ENCODE measurements around the gene TMEM254.
"Not testable (repeated sequence)": the region's sequence is repeated elsewhere in the genome, so short reads cannot be mapped to it uniquely, and the experiment has no call there.

TMEM254 gene

GRCh38 chr10:80075781-80076180, 2.7 kb upstream of the TMEM254 start:
- no peak for DNase-seq (ENCODE audit: low read depth in 2 of 2)

GRCh38 chr10:80077869-80078447, 507 bp upstream of the TMEM254 start:
- no peak for DNase-seq (ENCODE audit: low read depth in 2 of 2)

- no peak for DNase-seq (ENCODE audit: low read depth in 2 of 2)
These were observed 851 bp downstream of the TMEM254 start for GRCh38 chr10:80079312-80079719.

GRCh38 chr10:80081026-80081425, 2.6 kb downstream of the TMEM254 start:
- DNase-seq (ENCODE audit: low read depth in 2 of 2): no peak

GRCh38 chr10:80081801-80082750, 3.6 kb downstream of the TMEM254 start:
- DNase-seq (ENCODE audit: low read depth in 2 of 2): no peak

GRCh38 chr10:80090121-80090520, 11.7 kb downstream of the TMEM254 start:
- no peak for DNase-seq (ENCODE audit: low read depth in 2 of 2)

GRCh38 chr10:80094231-80094630, 15.8 kb downstream of the TMEM254 start:
- no peak for DNase-seq (ENCODE audit: low read depth in 2 of 2)

- not testable (repeated sequence) for DNase-seq (ENCODE audit: low read depth in 2 of 2)
These were observed 19.8 kb downstream of the TMEM254 start for GRCh38 chr10:80098272-80098671.

GRCh38 chr10:80099295-80099694, 20.8 kb downstream of the TMEM254 start:
- not testable (repeated sequence) for DNase-seq (ENCODE audit: low read depth in 2 of 2)

- DNase-seq (ENCODE audit: low read depth in 2 of 2): no peak
These were observed 21.7 kb downstream of the TMEM254 start for GRCh38 chr10:80100116-80100515.

- DNase-seq (ENCODE audit: low read depth in 2 of 2): no peak
These were observed 22.6 kb downstream of the TMEM254 start for GRCh38 chr10:80100861-80101695.

- DNase-seq (ENCODE audit: low read depth in 2 of 2): no peak
These were observed 25.8 kb downstream of the TMEM254 start for GRCh38 chr10:80104066-80104926.

GRCh38 chr10:80108576-80109239, 30.2 kb downstream of the TMEM254 start:
- no peak for DNase-seq (ENCODE audit: low read depth in 2 of 2)

- DNase-seq (ENCODE audit: low read depth in 2 of 2): no peak
These were observed 32.5 kb downstream of the TMEM254 start for GRCh38 chr10:80110986-80111385.

- no peak for DNase-seq (ENCODE audit: low read depth in 2 of 2)
These were observed 40.2 kb downstream of the TMEM254 start for GRCh38 chr10:80118669-80119068.

GRCh38 chr10:80122110-80122710, 43.7 kb downstream of the TMEM254 start:
- DNase-seq (ENCODE audit: low read depth in 2 of 2): no peak

- no peak for DNase-seq (ENCODE audit: low read depth in 2 of 2)
These were observed 44.3 kb downstream of the TMEM254 start for GRCh38 chr10:80122746-80123145.

GRCh38 chr10:80126876-80127275, 48.4 kb downstream of the TMEM254 start:
- no peak for DNase-seq (ENCODE audit: low read depth in 2 of 2)

GRCh38 chr10:80131499-80131901, 53.0 kb downstream of the TMEM254 start:
- DNase-seq (ENCODE audit: low read depth in 2 of 2): no peak
